Body of pancreas (tissue), 4 donors: ENCODE measurements around the gene FUBP1.

Experiments used
- POLR2A ChIP-seq, 3 donors: fragments of 450-650 bp; IDR thresholded peaks; one replicate each; pipeline ENCODE4 v1.6.1; 2016; ENCODE audit warnings: antibody characterized with exemption in 3 of 3, mild to moderate bottlenecking in 2 of 3
- TF ChIP-seq, protein P1 (sequence below), 7 experiments: fragments of 450-650 bp in 4 of 7; fragments of 200-600 bp in 3 of 7; sonication (generic) in 3 of 7; IDR thresholded peaks; one replicate each; pipeline ENCODE4 v1.5.1; 2016 to 2019; ENCODE audit warnings: antibody characterized with exemption in 7 of 7

DNA sequence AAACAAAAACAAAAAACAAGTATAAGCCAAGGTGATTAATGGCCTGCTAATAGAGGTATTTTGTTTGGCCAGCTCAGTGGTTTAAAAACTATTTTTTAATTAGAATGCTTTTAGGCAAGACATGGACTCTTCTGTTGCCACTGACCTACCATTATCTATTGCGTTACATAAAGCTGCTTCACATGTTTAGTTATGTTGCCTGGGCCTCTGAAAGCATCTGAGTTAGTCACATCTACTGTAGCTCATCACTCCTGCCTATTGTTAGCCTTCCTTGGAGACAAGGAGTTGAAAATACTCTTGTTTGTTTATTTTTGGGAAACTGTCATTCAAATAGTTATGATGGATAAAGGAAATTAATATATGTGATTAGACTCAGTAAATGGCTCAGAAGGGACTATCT lies 40.2 kb upstream of the FUBP1 start:
- TF ChIP-seq, protein P1, sequence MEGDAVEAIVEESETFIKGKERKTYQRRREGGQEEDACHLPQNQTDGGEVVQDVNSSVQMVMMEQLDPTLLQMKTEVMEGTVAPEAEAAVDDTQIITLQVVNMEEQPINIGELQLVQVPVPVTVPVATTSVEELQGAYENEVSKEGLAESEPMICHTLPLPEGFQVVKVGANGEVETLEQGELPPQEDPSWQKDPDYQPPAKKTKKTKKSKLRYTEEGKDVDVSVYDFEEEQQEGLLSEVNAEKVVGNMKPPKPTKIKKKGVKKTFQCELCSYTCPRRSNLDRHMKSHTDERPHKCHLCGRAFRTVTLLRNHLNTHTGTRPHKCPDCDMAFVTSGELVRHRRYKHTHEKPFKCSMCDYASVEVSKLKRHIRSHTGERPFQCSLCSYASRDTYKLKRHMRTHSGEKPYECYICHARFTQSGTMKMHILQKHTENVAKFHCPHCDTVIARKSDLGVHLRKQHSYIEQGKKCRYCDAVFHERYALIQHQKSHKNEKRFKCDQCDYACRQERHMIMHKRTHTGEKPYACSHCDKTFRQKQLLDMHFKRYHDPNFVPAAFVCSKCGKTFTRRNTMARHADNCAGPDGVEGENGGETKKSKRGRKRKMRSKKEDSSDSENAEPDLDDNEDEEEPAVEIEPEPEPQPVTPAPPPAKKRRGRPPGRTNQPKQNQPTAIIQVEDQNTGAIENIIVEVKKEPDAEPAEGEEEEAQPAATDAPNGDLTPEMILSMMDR (IDR thresholded peaks at IDR 0.05) = no peak
- TF ChIP-seq POLR2A (IDR thresholded peaks at IDR 0.05) = no peak
